ENCODE data around the gene ZSWIM3. TPM values are rescaled to one million over a fixed set of nuclear protein-coding genes. Genes with fewer than 3 reads are reported as not detected.
"Not testable (repeated sequence)": the region's sequence is repeated elsewhere in the genome, so short reads cannot be mapped to it uniquely, and the experiment has no call there.

Gene ZSWIM3
- total RNA-seq, 4 donors from 2014 or later, result 2.1 to 5.4 (median 4.0) TPM

DNA sequence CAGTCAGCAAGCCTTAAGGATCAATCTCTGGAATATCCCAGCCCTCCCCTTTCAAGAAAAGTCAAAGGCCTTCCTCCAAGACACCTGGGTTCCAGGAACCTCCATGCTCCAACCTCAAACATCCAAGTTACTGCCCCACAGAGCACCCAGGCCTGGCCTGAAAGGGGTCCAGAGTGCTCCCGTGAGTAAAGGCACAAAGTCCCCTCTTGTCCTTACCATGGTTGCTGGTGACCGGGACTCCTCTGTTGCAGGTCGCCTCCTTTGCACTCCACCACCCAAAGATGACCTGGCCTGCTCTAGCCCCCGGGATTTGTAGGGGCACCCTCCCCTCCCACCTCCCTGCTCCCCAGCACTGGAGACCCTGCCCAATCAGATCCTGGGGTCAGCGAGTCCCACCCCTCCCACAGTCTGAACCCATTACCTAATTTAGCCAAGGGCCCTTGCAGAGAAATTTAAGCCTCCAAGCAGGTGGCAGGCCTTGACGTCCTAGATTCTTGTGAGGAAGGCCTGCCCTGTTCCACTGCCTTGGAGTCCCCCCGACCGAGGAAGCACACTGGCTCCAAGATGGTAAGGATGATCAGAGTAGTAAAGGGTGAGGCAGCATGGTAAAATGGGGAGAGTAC lies 30.3 kb upstream of the ZSWIM3 start, which contains the start of gene TNNC2:
Gene TNNC2 (minus strand): TSS at position 283 of the 623 bp plus-strand sequence. CDS start 64 bp downstream, at position 219.
- peak within 1 kb of the TSS; percentile 58 to 74 (median 68) for H3K27ac ChIP-seq (replicated peaks in 1 of 4)
- H3K36me3 ChIP-seq, result no peaks in the 10 kb centered on the region
- no peak for DNase-seq (ENCODE audit: extremely low spot score)
- H3K4me1 ChIP-seq, result peaks cover 26 to 68% (median 46%) of the 10 kb centered on the region in 4 donors
- H3K4me3 ChIP-seq, result no peak within 1 kb of the TSS
- intact Hi-C loops (cut with DNase I), result no loop called here
- 90% methylated on average over 4 of the region's 8 CpGs for WGBS
- TF ChIP-seq, protein P1, sequence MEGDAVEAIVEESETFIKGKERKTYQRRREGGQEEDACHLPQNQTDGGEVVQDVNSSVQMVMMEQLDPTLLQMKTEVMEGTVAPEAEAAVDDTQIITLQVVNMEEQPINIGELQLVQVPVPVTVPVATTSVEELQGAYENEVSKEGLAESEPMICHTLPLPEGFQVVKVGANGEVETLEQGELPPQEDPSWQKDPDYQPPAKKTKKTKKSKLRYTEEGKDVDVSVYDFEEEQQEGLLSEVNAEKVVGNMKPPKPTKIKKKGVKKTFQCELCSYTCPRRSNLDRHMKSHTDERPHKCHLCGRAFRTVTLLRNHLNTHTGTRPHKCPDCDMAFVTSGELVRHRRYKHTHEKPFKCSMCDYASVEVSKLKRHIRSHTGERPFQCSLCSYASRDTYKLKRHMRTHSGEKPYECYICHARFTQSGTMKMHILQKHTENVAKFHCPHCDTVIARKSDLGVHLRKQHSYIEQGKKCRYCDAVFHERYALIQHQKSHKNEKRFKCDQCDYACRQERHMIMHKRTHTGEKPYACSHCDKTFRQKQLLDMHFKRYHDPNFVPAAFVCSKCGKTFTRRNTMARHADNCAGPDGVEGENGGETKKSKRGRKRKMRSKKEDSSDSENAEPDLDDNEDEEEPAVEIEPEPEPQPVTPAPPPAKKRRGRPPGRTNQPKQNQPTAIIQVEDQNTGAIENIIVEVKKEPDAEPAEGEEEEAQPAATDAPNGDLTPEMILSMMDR (IDR thresholded peaks at IDR 0.05), result no peak
- TF ChIP-seq EP300 (IDR thresholded peaks at IDR 0.05) (no peak), POLR2AphosphoS5 (IDR thresholded peaks at IDR 0.05) (no peak), POLR2A (IDR thresholded peaks at IDR 0.05; ENCODE audit: low read depth) (no peak)
- H3K9me3 ChIP-seq, result no peaks in the 10 kb centered on the region
- H3K27me3 ChIP-seq, result peaks cover 0 to 20% (median 0%) of the 10 kb centered on the region in 4 donors

DNA sequence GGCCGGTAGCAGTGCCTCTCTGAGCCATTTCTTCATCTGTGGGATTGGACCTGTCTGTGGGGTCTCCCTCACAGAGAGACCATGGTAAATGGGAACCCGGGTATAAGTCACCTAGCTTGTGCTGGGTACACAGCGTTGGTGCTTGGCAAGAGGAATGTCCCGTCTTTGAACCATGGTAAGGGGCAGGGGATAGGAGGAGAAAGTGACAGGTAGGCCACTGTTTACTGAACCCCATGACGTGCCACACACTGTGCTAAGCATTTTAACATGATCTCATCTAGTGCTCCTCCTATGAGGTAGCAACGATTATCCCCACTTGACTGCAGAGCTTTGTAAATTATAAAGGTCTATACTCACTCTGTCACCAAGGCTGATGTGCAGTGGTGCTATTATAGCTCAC lies 29.7 kb upstream of the ZSWIM3 start:
- TF ChIP-seq POLR2A (IDR thresholded peaks at IDR 0.05; ENCODE audit: low read depth) (no peak), POLR2AphosphoS5 (IDR thresholded peaks at IDR 0.05) (no peak), EP300 (IDR thresholded peaks at IDR 0.05) (no peak)
- TF ChIP-seq, protein P1 (IDR thresholded peaks at IDR 0.05), result no peak
- Histone ChIP-seq H3K27ac (replicated peaks in 1 of 4) (peak overlapping the region in 3 of 4 donors; percentile 58 to 74 (median 69)), H3K4me1 (peaks cover 26 to 68% (median 47%) of the 10 kb centered on the region in 4 donors), H3K4me3 (no peak overlapping the region), H3K36me3 (no peaks in the 10 kb centered on the region), H3K27me3 (peaks cover 0 to 14% (median 0%) of the 10 kb centered on the region in 4 donors), H3K9me3 (no peaks in the 10 kb centered on the region)
- WGBS, result 90% methylated on average over 6 of the region's 6 CpGs
- DNase-seq (ENCODE audit: extremely low spot score), result no peak
- intact Hi-C loops (cut with DNase I), result no loop called here

DNA sequence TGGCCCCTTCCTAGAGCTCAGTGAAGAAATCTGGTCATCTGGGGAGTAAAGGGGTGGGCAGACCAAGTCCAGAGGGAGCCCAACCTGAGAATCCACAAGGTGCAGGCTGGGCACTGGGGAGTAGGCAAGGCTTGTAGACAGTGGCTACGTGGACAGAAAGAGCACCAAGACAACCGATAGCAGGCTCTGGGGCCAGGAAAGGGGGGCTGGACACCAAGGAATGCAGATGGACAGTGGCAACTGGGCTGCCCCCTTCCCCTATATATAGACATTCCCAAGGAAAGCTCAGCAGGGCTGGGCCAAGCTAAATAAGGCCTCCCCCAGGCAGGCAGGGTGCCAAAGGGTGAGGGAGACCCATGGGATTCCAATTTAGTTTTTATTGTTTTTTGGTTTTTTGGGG lies 28.8 kb upstream of the ZSWIM3 start:
- H3K36me3 ChIP-seq, result no peaks in the 10 kb centered on the region
- peaks cover 0 to 6% (median 0%) of the 10 kb centered on the region in 4 donors for H3K27me3 ChIP-seq
- TF ChIP-seq POLR2AphosphoS5 (IDR thresholded peaks at IDR 0.05), result no peak
- TF ChIP-seq EP300 (IDR thresholded peaks at IDR 0.05), result no peak
- TF ChIP-seq, protein P1 (IDR thresholded peaks at IDR 0.05), result no peak
- no peak for TF ChIP-seq POLR2A (IDR thresholded peaks at IDR 0.05; ENCODE audit: low read depth)
- 18% methylated on average over 2 of the region's 2 CpGs for WGBS
- intact Hi-C loops (cut with DNase I), result no loop called here
- peak overlapping the region in 3 of 4 donors; percentile 24 to 74 (median 69) for H3K27ac ChIP-seq (replicated peaks in 1 of 4)
- H3K4me3 ChIP-seq, result no peak overlapping the region
- peaks cover 0 to 2% (median 0%) of the 10 kb centered on the region in 4 donors for H3K9me3 ChIP-seq
- peaks cover 29 to 66% (median 44%) of the 10 kb centered on the region in 4 donors for H3K4me1 ChIP-seq
- DNase-seq (ENCODE audit: extremely low spot score), result no peak

DNA sequence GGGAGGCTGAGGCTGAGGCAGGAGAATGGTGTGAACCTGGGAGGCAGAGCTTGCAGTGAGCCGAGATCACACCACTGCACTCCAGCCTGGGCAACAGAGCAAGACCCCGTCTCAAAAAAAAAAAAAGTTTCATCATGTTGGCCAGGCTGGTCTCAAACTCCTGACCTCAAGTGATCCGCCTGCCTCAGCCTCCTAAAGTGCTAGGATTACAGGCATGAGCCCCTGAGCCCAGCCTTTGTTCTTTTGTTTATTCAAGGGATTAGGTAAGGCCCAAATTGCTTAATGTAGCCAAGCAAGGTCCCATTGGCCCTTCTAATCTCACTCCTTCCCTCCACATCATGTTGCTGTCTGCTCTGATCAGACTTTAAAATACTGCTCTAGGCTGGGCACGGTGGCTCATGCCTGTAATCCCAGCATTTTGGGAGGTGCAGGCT lies 27.7 kb upstream of the ZSWIM3 start:
- H3K4me3 ChIP-seq; intact Hi-C loops (cut with DNase I); H3K27me3 ChIP-seq; H3K9me3 ChIP-seq; H3K27ac ChIP-seq (replicated peaks in 1 of 4); H3K36me3 ChIP-seq; DNase-seq (ENCODE audit: extremely low spot score): not testable (repeated sequence)
- H3K4me1 ChIP-seq, result peaks cover 25 to 62% (median 39%) of the 10 kb centered on the region in 4 donors
- WGBS, result 58% methylated on average over 1 of the region's 4 CpGs

DNA sequence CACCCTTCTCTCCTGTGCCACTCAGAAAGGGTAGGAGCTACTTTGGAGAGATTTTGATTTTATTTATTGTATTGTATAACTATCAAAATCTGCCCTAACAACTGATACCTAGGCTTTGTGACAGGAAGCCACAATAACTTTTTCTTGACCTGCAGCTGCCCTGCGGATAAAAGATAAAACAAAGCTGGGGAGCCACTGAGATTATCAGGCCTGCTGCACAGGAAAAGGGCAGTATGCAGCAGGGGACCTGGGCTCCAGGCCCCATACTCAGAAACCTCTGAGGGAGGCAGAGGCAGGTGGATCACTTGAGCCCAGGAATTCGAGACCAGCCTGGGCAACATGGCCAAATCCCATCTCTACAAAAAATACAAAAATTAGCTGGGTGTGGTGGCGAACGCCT lies 24.8 kb upstream of the ZSWIM3 start:
- TF ChIP-seq POLR2A (IDR thresholded peaks at IDR 0.05; ENCODE audit: low read depth), result no peak
- TF ChIP-seq, protein P1 (IDR thresholded peaks at IDR 0.05), result no peak
- TF ChIP-seq POLR2AphosphoS5 (IDR thresholded peaks at IDR 0.05), result no peak
- TF ChIP-seq EP300 (IDR thresholded peaks at IDR 0.05), result no peak
- Histone ChIP-seq H3K27ac (replicated peaks in 1 of 4) (peak overlapping the region; percentile 96 to 100 (median 97)), H3K36me3 (peaks cover 0 to 12% (median 4%) of the 10 kb centered on the region in 4 donors), H3K4me3 (peak overlapping the region; percentile 73 to 95 (median 80)), H3K27me3 (no peaks in the 10 kb centered on the region), H3K4me1 (peaks cover 35 to 62% (median 51%) of the 10 kb centered on the region in 4 donors), H3K9me3 (peaks cover 0 to 2% (median 0%) of the 10 kb centered on the region in 4 donors)
- WGBS, result 75% methylated on average over 4 of the region's 4 CpGs
- DNase-seq (ENCODE audit: extremely low spot score), result no peak
- intact Hi-C loops (cut with DNase I), result no loop called here

Data from esophagus muscularis mucosa (tissue), 4 donors.